ENCODE data around the gene EID2B. TPM values are rescaled to one million over a fixed set of nuclear protein-coding genes. Genes with fewer than 3 reads are reported as not detected.

The EID2B gene
- total RNA-seq, 2 experiments from 2014 or later, result 3.0 TPM

GRCh38 chr19:39544226-39544903 lies 11.7 kb upstream of the EID2B start:
- ChIA-PET POLR2A (no interaction called here), CTCF (interaction anchor here (0.9 to 2.2 kb wide), 3 partner anchors 9 to 103 kb away, joined by 3 to 7 read pairs (median 3); no protein-coding TSS in a partner anchor)
- intact Hi-C loops (cut with micrococcal nuclease), result no loop called here
- TF ChIP-seq CTCF (IDR thresholded peaks at IDR 0.05), result no peak
- Mint-ChIP-seq H3K4me3 (no peak overlapping the region), H3K27ac (peak overlapping the region; percentile 63), H3K27me3 (no peaks in the 10 kb centered on the region), H3K36me3 (ENCODE audit: low read depth) (peaks cover 2% of the 10 kb centered on the region), H3K9me3 (no peaks in the 10 kb centered on the region), H3K4me1 (ENCODE audit: low read depth) (peaks cover 41% of the 10 kb centered on the region)
- peak; percentile 8 for ATAC-seq
- DNase-seq, result peak; percentile 24

- CTCF ChIA-PET, result interaction anchor here (1.0 to 2.2 kb wide), 4 partner anchors 8 to 130 kb away, joined by 4 to 7 read pairs (median 6); no protein-coding TSS in a partner anchor
- Mint-ChIP-seq H3K9me3 (no peaks in the 10 kb centered on the region), H3K4me3 (no peak overlapping the region), H3K27ac (no peak overlapping the region), H3K4me1 (ENCODE audit: low read depth) (peaks cover 46% of the 10 kb centered on the region), H3K36me3 (ENCODE audit: low read depth) (peaks cover 9% of the 10 kb centered on the region), H3K27me3 (no peaks in the 10 kb centered on the region)
- no peak for TF ChIP-seq CTCF (IDR thresholded peaks at IDR 0.05)
- intact Hi-C loops (cut with micrococcal nuclease), result no loop called here
- POLR2A ChIA-PET, result no interaction called here
- DNase-seq, result no peak
- ATAC-seq, result no peak
Observed at GRCh38 chr19:39543477-39543857, 10.8 kb upstream of the EID2B start.

GRCh38 chr19:39542206-39542605 lies 9.6 kb upstream of the EID2B start:
- ATAC-seq, result no peak
- no peaks in the 10 kb centered on the region for H3K9me3 Mint-ChIP-seq

GRCh38 chr19:39540333-39540673 lies 7.7 kb upstream of the EID2B start:
- H3K36me3 Mint-ChIP-seq (ENCODE audit: low read depth), result peaks cover 18% of the 10 kb centered on the region
- no peak for DNase-seq
- H3K27me3 Mint-ChIP-seq, result no peaks in the 10 kb centered on the region
- peaks cover 50% of the 10 kb centered on the region for H3K4me1 Mint-ChIP-seq (ENCODE audit: low read depth)
- POLR2A ChIA-PET, result interaction anchor here (0.6 to 1.7 kb wide), 3 partner anchors 93 to 110 kb away, joined by 3 to 6 read pairs (median 3); partner anchors contain the start of gene RPS16
- intact Hi-C loops (cut with micrococcal nuclease), result no loop called here
- CTCF ChIA-PET, result interaction anchor here (0.7 to 1.5 kb wide), 2 partner anchors 101 to 133 kb away, joined by 3 to 7 read pairs; no protein-coding TSS in a partner anchor
- no peaks in the 10 kb centered on the region for H3K9me3 Mint-ChIP-seq
- H3K27ac Mint-ChIP-seq, result peak overlapping the region; percentile 98
- peak overlapping the region; percentile 88 for H3K4me3 Mint-ChIP-seq
- peak; percentile 62 for TF ChIP-seq CTCF (IDR thresholded peaks at IDR 0.05)
- ATAC-seq, result no peak

More at GRCh38 chr19:39542206-39542605, 9.6 kb upstream of the EID2B start:
- peak overlapping the region; percentile 4 for H3K27ac Mint-ChIP-seq
- no peaks in the 10 kb centered on the region for H3K27me3 Mint-ChIP-seq
- intact Hi-C loops (cut with micrococcal nuclease), result no loop called here
- peaks cover 55% of the 10 kb centered on the region for H3K4me1 Mint-ChIP-seq (ENCODE audit: low read depth)
- DNase-seq, result no peak
- POLR2A ChIA-PET, result no interaction called here
- TF ChIP-seq CTCF (IDR thresholded peaks at IDR 0.05), result no peak
- peaks cover 18% of the 10 kb centered on the region for H3K36me3 Mint-ChIP-seq (ENCODE audit: low read depth)
- no peak overlapping the region for H3K4me3 Mint-ChIP-seq
- CTCF ChIA-PET, result interaction anchor here (0.6 to 2.2 kb wide), 8 partner anchors 9 to 132 kb away, joined by 3 to 8 read pairs (median 6); no protein-coding TSS in a partner anchor
